Activated CD8-positive, alpha-beta memory T cell treated with anti-CD3 and anti-CD28 coated beads, Interleukin-2, amount 50 U/mL, for 48 hours (primary cell): ENCODE results near the gene MYO7A.

Source experiments
- DNase-seq: peaks from one replicate; pipeline ENCODE4 v3.0.0-alpha.2; 2020

The MYO7A gene

GRCh38 chr11:77187776-77188632, 60.0 kb downstream of the MYO7A start:
- DNase-seq: peak; percentile 85

- DNase-seq: no peak
Measured at GRCh38 chr11:77188633-77189491, 60.8 kb downstream of the MYO7A start.

GRCh38 chr11:77189588-77190210, 61.7 kb downstream of the MYO7A start:
- DNase-seq: no peak

GRCh38 chr11:77190331-77191075, 62.5 kb downstream of the MYO7A start:
- no peak for DNase-seq

DNA sequence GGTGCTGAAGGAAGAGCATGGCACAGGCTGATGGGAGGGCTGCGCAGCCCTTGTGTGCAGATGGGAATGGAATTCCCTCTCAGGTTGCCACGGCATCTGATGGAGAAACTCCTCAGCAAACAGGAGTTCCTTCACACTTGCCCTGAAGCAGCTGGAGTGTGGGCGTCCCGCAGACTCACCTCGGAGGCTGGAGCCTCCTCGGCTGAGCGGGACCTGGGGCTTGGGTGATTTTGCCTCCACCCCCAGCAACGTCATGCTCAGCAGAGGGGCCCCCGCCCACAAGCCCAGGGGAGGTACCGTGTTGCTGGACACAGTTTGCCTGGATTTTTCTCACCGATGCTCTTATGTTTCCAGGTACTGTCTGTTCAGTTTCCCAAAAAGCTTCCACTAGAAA, 63.4 kb downstream of the MYO7A start:
- DNase-seq: no peak

- DNase-seq: peak; percentile 81
Measured at GRCh38 chr11:77191823-77192495, 63.9 kb downstream of the MYO7A start.

- DNase-seq: no peak
Measured at GRCh38 chr11:77193167-77193566, 65.1 kb downstream of the MYO7A start.

DNA sequence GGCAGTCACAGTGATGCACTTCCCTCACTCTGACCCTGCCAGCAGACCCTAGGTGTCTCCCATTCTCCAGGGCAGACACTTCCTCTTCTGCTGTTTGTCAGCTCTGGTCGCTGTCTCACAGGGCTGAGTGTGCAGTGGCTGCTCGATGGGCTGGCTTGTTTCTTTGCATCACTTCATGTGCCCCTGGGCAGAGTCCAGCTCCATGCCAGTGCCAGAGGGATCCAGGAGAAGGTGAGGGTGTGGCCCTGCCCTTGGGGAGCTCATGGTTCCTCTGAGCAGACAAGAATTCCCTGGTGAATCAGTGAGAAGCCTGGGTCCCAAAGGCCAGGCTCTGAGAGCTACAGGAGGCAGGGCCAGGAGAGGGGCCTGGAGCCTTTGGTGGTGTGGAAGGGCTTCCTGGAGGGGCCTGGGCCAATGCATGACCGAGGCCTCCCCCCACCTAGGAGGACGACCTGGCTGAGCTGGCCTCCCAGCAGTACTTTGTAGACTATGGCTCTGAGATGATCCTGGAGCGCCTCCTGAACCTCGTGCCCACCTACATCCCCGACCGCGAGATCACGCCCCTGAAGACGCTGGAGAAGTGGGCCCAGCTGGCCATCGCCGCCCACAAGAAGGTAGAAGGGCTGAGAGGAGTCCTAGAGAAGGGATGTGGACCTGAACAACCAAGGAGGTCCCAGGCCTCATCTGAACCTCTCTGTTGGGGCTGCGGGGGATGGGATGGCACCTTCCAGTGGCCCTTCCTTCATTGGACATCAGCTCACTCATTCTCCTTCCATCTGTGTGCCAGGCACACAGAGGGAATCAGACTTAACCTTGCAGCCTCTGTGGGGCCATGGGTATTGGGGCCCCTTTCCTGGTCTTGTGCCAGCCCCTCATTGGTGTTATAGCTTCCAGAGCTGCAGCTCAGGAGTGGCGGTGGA, 66.1 kb downstream of the MYO7A start:
- DNase-seq: no peak

GRCh38 chr11:77195071-77195755, 67.2 kb downstream of the MYO7A start:
- DNase-seq: no peak

DNA sequence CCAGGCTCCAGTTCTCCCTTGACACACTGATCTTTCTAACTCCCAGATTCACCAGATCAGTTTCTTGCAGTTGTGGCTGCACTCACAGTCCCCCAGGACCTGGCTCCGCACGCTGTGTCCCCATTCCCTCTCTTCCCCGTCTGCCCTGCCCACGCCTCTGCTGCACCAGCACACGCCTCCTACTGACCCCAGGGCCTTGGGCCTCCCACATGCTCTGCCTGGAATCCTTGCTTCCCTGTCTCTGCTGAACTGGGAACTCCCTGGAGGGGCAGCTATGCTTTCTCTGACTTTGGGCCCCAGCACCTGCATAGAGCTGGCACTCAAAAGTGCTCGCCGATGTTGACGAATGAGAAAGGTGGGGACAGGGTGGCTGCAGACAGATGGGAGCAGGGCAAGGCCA, 68.9 kb downstream of the MYO7A start:
- DNase-seq: no peak

DNA sequence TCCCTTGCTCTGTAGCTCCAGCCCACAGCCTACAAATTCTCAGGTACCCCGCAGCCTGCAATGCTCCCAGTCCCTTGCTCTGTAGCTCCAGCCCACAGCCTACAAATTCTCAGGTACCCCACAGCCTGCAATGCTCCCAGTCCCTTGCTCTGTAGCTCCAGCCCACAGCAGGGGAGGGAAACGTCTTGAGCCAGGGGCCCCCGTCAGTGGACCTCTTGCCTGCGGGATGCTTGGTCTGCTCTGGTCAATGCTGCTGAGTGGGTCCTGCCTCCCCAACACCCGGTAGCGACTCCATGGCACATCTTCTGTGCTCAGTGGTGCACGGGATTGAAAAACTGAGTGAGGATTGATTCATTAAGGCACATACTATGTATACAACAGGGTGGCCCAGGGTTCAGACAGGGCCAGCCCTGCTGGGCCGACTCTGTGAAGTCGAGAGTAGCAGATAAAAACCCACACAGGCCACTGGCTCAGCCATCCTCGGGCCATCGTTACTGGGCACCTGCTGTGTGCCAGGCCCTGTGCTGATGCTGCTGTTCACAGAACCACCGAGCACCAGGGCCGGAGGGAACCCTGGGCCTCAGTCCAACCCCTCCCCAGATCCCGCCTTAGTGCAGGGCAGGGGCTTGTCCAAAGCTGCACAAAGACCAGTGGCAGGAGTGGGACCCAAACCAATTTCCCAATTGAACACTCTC, 69.7 kb downstream of the MYO7A start:
- no peak for DNase-seq

- DNase-seq: no peak
Measured at GRCh38 chr11:77198440-77198849, 70.4 kb downstream of the MYO7A start.

DNA sequence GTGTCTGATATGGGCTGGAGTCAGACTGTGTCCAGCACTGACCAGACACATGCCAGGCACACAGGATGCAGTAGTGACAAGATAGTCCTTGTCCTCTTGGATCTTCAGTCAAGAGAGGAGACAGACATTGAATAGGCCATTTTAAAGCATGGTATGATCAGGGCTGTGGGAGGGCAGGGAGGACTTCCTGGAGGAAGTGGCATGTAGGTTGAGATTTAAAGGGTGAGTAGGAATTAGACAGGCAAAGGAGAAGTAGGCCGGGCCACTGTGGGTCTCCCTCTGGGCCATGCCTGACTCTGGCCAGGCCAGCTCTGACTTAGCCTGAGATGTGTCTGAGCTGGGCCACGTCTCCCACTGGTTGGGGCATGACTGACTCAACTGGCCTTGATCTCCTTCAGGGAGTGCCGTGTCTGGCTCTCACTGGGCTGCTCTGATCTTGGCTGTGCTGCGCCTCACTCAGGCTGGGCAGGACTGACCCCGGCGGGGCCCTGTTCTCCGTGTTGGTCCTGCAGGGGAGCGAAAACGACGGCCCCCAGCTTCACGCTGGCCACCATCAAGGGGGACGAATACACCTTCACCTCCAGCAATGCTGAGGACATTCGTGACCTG, 71.2 kb downstream of the MYO7A start:
- no peak for DNase-seq

DNA sequence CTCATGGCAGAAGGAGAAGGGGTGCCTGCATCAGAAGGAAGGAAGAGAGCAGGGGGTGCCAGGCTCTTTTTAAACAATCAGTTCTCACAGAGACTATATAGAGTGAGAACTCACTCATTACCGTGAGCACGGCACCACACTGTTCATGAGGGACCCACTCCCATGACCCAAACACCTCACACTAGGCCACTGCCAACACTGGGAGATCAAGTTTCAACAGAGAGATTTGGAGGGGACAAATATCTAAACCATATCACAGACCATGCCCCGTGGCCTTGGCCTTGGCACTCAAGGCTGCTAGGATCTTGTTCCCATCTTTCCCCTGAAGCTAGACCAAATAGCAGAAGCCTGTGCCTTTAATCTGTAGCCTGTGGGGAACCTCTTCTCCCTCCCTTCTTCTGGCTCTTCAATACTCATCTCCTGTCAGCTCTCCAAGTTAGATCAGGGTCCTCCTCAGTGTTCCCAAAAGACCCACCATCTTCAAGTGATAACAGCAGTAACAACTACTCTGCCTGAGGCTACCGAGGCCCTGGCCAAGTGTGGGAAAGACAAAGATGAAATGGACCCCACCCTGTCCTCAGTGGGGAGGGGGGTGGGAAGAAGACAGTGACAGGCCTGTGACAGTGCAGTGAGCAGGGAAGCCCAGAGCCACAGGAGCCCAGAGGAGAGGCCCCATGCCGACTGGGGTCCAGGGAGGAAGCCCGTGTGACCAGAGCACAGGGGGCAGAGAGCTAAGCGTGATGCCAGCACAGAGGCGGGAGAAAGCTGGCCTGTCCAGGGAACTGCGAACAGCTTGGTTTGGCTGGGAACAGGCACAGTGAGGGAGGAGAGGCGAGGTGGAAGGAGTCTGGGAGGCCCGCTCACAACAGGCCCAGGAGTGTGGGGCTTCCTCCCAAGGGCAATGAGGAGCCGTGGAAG, 72.6 kb downstream of the MYO7A start:
- DNase-seq: peak; percentile 42

DNA sequence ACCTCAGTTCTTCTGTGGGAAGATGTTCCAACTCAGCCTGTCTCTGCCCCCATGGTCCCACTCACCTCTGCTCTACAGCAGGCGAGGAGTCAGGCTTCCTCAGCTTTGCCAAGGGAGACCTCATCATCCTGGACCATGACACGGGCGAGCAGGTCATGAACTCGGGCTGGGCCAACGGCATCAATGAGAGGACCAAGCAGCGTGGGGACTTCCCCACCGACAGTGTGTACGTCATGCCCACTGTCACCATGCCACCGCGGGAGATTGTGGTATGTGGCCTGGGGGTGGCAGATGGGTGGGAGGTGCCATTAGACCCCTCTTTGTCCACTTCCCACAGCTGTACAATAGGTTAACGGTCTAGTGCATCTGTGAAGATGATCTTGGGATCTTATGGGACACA, 73.3 kb downstream of the MYO7A start:
- no peak for DNase-seq

GRCh38 chr11:77201991-77202841, 74.2 kb downstream of the MYO7A start:
- DNase-seq: peak; percentile 36
